ENCODE data around the gene NTN4.

GRCh38 chr12:95731519-95731958 lies 59.0 kb downstream of the NTN4 start:
- no peak for TF ChIP-seq CTCF (IDR thresholded peaks at IDR 0.05)
- no peak for TF ChIP-seq POLR2A (IDR thresholded peaks at IDR 0.05)
- no peak for TF ChIP-seq EP300 (IDR thresholded peaks at IDR 0.05)
- no peak for TF ChIP-seq POLR2AphosphoS5 (IDR thresholded peaks at IDR 0.05)
